HG03378 (cell line): ENCODE data around the gene PCDHA6.
"Not testable (repeated sequence)": the region's sequence is repeated elsewhere in the genome, so short reads cannot be mapped to it uniquely, and the experiment has no call there.

Experiments used
- ATAC-seq: cut with Tn5 transposase; IDR thresholded peaks from one replicate; pipeline ENCODE4 v1.9.1; 2021; ENCODE audit warnings: mild to moderate bottlenecking, moderate library complexity; ENCODE audit not compliant: unreplicated experiment

PCDHA6 gene, protein sequence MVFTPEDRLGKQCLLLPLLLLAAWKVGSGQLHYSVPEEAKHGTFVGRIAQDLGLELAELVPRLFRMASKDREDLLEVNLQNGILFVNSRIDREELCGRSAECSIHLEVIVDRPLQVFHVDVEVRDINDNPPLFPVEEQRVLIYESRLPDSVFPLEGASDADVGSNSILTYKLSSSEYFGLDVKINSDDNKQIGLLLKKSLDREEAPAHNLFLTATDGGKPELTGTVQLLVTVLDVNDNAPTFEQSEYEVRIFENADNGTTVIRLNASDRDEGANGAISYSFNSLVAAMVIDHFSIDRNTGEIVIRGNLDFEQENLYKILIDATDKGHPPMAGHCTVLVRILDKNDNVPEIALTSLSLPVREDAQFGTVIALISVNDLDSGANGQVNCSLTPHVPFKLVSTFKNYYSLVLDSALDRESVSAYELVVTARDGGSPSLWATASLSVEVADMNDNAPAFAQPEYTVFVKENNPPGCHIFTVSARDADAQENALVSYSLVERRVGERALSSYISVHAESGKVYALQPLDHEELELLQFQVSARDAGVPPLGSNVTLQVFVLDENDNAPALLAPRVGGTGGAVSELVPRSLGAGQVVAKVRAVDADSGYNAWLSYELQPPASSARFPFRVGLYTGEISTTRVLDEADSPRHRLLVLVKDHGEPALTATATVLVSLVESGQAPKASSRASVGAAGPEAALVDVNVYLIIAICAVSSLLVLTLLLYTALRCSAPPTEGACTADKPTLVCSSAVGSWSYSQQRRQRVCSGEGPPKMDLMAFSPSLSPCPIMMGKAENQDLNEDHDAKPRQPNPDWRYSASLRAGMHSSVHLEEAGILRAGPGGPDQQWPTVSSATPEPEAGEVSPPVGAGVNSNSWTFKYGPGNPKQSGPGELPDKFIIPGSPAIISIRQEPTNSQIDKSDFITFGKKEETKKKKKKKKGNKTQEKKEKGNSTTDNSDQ

GRCh38 chr5:140827704-140828361 lies at the start of gene PCDHA6:
TSS of gene PCDHA6 (plus strand) at chr5:140827960. CDS start at chr5:140828092, 132 bp downstream.
- no peak for ATAC-seq

- ATAC-seq, result no peak
Observed at GRCh38 chr5:140780512-140780911, 47.2 kb upstream of the PCDHA6 start.

DNA sequence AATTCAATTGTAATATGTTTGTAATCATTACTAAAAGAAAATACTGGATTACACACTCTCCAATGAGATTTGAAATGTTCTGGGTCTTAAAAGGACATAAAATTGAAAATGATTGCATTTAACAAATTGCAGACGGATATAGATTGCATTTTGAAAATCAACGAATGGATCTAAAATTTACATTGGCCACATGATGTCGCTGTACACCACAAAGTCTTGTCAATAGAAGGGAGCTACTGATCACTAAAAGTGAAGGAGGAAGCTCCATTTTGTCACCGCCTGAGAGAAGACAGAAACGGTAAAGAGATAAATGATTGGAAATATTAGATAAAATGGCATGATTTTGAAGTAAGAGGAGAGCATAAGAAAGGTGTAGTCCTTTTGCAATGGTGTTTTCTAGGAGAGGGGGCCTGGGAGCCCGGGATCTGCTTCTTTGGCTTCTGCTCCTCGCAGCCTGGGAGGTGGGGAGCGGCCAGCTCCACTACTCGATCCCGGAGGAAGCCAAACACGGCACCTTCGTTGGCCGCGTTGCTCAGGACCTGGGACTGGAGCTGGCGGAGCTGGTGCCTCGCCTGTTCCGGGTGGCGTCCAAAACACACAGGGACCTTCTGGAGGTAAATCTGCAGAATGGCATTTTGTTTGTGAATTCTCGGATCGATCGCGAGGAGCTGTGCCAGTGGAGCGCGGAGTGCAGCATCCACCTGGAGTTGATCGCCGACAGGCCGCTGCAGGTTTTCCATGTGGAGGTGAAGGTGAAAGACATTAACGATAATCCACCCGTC lies 41.7 kb upstream of the PCDHA6 start, which contains the start of gene PCDHA1:
Gene PCDHA1, plus strand, starts transcription at position 236 of the 782 bp plus-strand sequence.
- no peak for ATAC-seq

GRCh38 chr5:140787422-140787821 lies 40.3 kb upstream of the PCDHA6 start:
- ATAC-seq, result not testable (repeated sequence)

- ATAC-seq, result not testable (repeated sequence)
Observed at GRCh38 chr5:140787849-140788504, 39.8 kb upstream of the PCDHA6 start.

GRCh38 chr5:140791089-140791488 lies 36.7 kb upstream of the PCDHA6 start:
- no peak for ATAC-seq

DNA sequence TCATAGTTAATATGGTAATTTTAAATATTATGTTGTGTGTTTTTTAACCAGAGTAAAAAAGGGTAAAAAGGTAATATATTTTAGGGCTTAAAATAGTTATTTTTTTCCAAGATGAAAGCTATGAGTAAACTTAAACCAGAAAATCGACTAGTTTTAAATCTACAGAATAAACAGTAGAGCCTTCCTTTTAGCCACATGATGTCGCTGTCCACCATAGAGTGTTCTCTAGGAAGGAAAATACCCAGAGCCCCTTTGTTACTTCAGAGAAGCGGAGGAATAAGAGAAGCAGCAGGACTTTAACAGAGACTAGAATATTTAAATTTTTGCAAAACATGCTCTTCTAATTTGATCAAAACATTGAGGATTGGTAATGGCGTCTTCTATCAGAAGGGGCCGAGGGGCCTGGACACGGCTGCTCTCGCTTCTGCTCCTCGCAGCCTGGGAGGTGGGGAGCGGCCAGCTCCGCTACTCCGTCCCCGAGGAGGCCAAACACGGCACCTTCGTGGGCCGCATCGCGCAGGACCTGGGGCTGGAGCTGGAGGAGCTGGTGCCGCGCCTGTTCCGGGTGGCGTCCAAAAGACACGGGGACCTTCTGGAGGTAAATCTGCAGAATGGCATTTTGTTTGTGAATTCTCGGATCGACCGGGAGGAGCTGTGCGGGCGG lies 33.0 kb upstream of the PCDHA6 start, which contains the start of gene PCDHA2:
Gene PCDHA2, plus strand, starts transcription at position 258 of the 664 bp plus-strand sequence.
- no peak for ATAC-seq

DNA sequence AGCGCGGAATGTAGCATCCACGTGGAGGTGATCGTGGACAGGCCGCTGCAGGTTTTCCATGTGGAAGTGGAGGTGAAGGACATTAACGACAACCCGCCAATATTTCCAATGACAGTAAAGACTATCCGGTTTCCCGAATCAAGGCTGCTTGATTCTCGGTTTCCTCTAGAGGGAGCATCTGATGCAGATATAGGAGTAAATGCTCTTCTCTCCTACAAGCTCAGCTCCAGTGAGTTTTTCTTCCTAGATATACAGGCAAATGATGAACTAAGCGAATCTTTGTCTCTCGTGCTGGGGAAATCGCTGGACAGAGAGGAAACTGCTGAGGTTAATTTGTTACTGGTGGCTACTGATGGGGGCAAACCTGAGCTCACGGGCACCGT lies 32.5 kb upstream of the PCDHA6 start:
- no peak for ATAC-seq

DNA sequence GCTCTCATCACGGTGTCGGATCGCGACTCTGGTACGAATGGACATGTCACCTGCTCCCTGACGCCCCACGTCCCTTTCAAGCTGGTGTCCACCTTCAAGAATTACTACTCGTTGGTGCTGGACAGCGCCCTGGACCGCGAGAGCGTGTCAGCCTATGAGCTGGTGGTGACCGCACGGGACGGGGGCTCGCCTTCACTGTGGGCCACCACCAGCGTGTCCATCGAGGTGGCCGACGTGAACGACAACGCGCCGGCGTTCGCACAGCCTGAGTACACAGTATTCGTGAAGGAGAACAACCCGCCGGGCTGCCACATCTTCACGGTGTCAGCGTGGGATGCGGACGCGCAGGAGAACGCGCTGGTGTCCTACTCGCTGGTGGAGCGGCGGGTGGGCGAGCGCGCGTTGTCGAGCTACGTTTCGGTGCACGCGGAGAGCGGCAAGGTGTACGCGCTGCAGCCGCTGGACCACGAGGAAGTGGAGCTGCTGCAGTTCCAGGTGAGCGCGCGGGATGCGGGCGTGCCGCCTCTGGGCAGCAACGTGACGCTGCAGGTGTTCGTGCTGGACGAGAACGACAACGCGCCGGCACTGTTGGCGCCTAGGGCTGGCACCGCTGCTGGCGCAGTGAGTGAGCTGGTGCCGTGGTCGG lies 31.6 kb upstream of the PCDHA6 start:
- ATAC-seq, result not testable (repeated sequence)

- ATAC-seq, result no peak
Observed at GRCh38 chr5:140796718-140797095, 31.1 kb upstream of the PCDHA6 start.

- ATAC-seq, result no peak
Observed at GRCh38 chr5:140800816-140801493, 26.8 kb upstream of the PCDHA6 start, which contains the start of gene PCDHA3. TSS of gene PCDHA3 (plus strand) at chr5:140801057.

DNA sequence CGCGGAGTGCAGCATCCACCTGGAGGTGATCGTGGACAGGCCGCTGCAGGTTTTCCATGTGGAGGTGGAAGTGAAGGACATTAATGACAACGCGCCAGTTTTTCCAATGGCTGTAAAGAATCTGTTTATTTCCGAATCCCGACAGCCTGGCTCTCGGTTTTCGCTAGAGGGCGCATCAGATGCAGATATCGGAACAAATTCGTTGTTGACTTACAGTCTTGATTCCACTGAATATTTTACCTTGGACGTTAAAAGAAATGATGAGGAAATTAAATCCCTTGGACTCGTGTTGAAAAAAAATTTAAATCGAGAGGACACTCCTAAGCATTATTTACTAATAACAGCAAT lies 26.3 kb upstream of the PCDHA6 start:
- no peak for ATAC-seq

- not testable (repeated sequence) for ATAC-seq
Observed at GRCh38 chr5:140802381-140802780, 25.4 kb upstream of the PCDHA6 start.

- no peak for ATAC-seq
Observed at GRCh38 chr5:140802781-140803271, 24.9 kb upstream of the PCDHA6 start.

- no peak for ATAC-seq
Observed at GRCh38 chr5:140806834-140807775, 20.7 kb upstream of the PCDHA6 start, which contains the start of gene PCDHA4. TSS of gene PCDHA4 (plus strand) at chr5:140807068.

DNA sequence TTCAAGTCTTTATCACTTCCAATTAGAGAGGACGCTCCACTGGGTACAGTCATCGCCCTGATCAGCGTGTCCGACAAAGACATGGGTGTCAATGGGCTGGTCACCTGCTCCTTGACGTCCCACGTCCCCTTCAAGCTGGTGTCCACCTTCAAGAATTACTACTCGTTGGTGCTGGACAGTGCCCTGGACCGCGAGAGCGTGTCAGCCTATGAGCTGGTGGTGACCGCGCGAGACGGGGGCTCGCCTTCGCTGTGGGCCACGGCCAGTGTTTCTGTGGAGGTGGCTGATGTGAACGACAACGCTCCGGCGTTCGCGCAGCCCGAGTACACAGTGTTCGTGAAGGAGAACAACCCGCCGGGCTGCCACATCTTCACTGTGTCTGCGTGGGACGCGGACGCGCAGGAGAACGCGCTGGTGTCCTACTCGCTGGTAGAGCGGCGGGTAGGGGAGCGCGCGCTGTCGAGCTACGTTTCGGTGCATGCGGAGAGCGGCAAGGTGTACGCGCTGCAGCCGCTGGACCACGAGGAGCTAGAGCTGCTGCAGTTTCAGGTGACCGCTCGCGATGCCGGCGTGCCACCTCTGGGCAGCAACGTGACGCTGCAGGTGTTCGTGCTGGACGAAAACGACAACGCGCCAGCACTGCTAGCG lies 19.4 kb upstream of the PCDHA6 start:
- not testable (repeated sequence) for ATAC-seq
